ENCODE data around the gene KCNJ16.
"Not testable (repeated sequence)": the region's sequence is repeated elsewhere in the genome, so short reads cannot be mapped to it uniquely, and the experiment has no call there.

Gene KCNJ16

GRCh38 chr17:70033165-70033564 is 41.9 kb upstream of the KCNJ16 start:
- DNase-seq (ENCODE audit: extremely low read depth, insufficient read length): no peak
- H3K27me3 ChIP-seq (replicated peaks; ENCODE audit: control insufficient read depth, insufficient read depth, low read length): no peaks in the 10 kb centered on the region
- TF ChIP-seq CTCF (IDR thresholded peaks at IDR 0.05; ENCODE audit: insufficient read depth, low read length, poor library complexity, severe bottlenecking): no peak
- H3K36me3 ChIP-seq (ENCODE audit: control insufficient read depth, insufficient read depth, low read length): no peaks in the 10 kb centered on the region
- no peak overlapping the region for H3K4me3 ChIP-seq (replicated peaks; ENCODE audit: low read depth, low read length)

DNA sequence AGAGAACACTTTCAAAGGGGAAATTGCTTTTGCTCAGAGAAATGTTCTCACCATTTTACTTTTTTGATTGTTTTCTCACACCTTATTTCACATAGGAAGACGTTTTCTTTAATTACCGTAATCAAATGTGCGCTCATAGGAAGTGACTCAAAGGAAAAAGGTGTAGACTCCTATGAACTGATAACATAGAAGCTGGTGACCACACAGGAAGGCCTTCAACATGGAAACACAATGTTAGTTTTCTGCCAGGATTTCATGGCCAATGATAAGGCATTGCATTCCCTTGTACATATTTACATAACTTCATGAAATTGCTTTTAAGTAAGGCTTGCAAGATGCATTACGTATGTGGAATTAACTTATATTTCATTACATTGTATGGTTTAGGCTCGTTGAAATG is 40.9 kb upstream of the KCNJ16 start:
- no peak for TF ChIP-seq CTCF (IDR thresholded peaks at IDR 0.05; ENCODE audit: insufficient read depth, low read length, poor library complexity, severe bottlenecking)
- Histone ChIP-seq H3K27me3 (replicated peaks; ENCODE audit: control insufficient read depth, insufficient read depth, low read length) (no peaks in the 10 kb centered on the region), H3K4me3 (replicated peaks; ENCODE audit: low read depth, low read length) (no peak overlapping the region), H3K36me3 (ENCODE audit: control insufficient read depth, insufficient read depth, low read length) (no peaks in the 10 kb centered on the region)
- no peak for DNase-seq (ENCODE audit: extremely low read depth, insufficient read length)

GRCh38 chr17:70037498-70037897 is 37.5 kb upstream of the KCNJ16 start:
- no peak for TF ChIP-seq CTCF (IDR thresholded peaks at IDR 0.05; ENCODE audit: insufficient read depth, low read length, poor library complexity, severe bottlenecking)
- no peak for DNase-seq (ENCODE audit: extremely low read depth, insufficient read length)
- no peak overlapping the region for H3K4me3 ChIP-seq (replicated peaks; ENCODE audit: low read depth, low read length)
- H3K27me3 ChIP-seq (replicated peaks; ENCODE audit: control insufficient read depth, insufficient read depth, low read length): no peaks in the 10 kb centered on the region
- no peaks in the 10 kb centered on the region for H3K36me3 ChIP-seq (ENCODE audit: control insufficient read depth, insufficient read depth, low read length)

DNA sequence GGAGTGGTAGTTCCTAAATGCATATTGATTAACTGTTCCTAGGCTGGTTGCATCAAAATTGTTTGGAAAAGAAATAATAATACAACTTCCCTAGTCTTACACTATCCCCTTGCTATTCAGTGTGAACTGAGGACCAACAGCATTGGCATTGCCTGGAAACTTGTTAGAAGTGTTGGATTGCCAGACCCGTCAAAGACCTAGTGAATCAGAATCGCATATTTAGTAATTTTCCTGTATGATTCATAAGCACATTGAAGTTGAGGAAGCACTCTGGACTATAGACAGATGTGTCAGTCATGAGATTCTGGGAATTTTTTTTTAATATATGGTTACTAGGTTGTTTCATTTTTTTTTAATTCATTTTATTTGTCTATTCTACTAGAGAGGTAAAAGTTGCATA is 34.7 kb upstream of the KCNJ16 start:
- H3K36me3 ChIP-seq (ENCODE audit: control insufficient read depth, insufficient read depth, low read length): no peaks in the 10 kb centered on the region
- TF ChIP-seq CTCF (IDR thresholded peaks at IDR 0.05; ENCODE audit: insufficient read depth, low read length, poor library complexity, severe bottlenecking): no peak
- no peak overlapping the region for H3K4me3 ChIP-seq (replicated peaks; ENCODE audit: low read depth, low read length)
- no peaks in the 10 kb centered on the region for H3K27me3 ChIP-seq (replicated peaks; ENCODE audit: control insufficient read depth, insufficient read depth, low read length)
- DNase-seq (ENCODE audit: extremely low read depth, insufficient read length): no peak

DNA sequence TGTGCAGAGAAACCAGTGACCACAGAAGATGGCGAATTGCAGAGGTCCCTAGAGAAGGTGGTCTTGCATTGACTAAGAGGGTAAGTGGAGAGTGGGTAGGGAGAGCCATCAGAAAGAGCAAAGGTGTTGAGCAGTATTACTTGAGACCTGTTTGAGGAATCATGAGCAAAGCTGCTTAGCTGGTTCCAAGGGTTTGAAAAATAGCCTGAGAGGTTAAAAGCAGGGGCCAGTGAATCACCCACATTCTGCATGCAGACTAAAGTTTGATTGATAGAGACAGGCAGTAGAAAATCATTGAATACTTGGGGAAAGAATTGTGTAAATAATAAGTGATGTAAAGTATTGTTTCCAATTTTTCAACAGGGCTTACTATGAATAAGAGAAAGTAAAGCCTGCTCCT is 34.0 kb upstream of the KCNJ16 start:
- H3K27me3 ChIP-seq (replicated peaks; ENCODE audit: control insufficient read depth, insufficient read depth, low read length): no peaks in the 10 kb centered on the region
- TF ChIP-seq CTCF (IDR thresholded peaks at IDR 0.05; ENCODE audit: insufficient read depth, low read length, poor library complexity, severe bottlenecking): no peak

GRCh38 chr17:70041540-70041939 is 33.5 kb upstream of the KCNJ16 start:
- no peaks in the 10 kb centered on the region for H3K27me3 ChIP-seq (replicated peaks; ENCODE audit: control insufficient read depth, insufficient read depth, low read length)
- H3K36me3 ChIP-seq (ENCODE audit: control insufficient read depth, insufficient read depth, low read length): no peaks in the 10 kb centered on the region
- no peak for DNase-seq (ENCODE audit: extremely low read depth, insufficient read length)
- TF ChIP-seq CTCF (IDR thresholded peaks at IDR 0.05; ENCODE audit: insufficient read depth, low read length, poor library complexity, severe bottlenecking): no peak
- H3K4me3 ChIP-seq (replicated peaks; ENCODE audit: low read depth, low read length): no peak overlapping the region

More for the DNA sequence above, 34.0 kb upstream of the KCNJ16 start:
- no peak for DNase-seq (ENCODE audit: extremely low read depth, insufficient read length)
- no peaks in the 10 kb centered on the region for H3K36me3 ChIP-seq (ENCODE audit: control insufficient read depth, insufficient read depth, low read length)
- no peak overlapping the region for H3K4me3 ChIP-seq (replicated peaks; ENCODE audit: low read depth, low read length)

- DNase-seq (ENCODE audit: extremely low read depth, insufficient read length); H3K4me3 ChIP-seq (replicated peaks; ENCODE audit: low read depth, low read length); H3K27me3 ChIP-seq (replicated peaks; ENCODE audit: control insufficient read depth, insufficient read depth, low read length); H3K36me3 ChIP-seq (ENCODE audit: control insufficient read depth, insufficient read depth, low read length): not testable (repeated sequence)
These were observed 29.2 kb upstream of the KCNJ16 start for GRCh38 chr17:70045780-70046179.

Measured in GM06990 (cell line).